HG03066 (cell line): ENCODE results near the gene C1orf226.

Experiments
- ATAC-seq: cut with Tn5 transposase; IDR thresholded peaks from one replicate; pipeline ENCODE4 v1.9.1; 2021; ENCODE audit warnings: low read depth; ENCODE audit not compliant: unreplicated experiment

Gene C1orf226

DNA sequence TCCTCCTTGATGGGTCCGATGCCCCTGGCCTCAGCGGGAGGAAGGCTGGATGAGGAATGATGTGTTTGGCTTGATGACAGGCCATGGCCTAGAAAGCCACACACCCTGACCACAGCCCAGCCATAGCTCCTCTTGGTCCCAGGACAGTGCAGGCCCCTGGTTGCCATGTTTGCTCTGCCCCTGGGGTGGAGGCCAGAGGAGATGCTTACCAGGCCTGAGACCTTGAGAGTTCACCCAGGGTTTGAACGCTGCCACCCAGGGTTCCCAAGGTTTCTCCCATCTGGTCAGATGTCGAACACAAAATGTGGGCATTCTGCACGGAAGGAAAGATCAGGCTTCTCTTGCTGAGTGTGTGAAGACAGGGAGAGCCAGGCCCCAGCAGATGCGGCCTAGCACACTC, 2.6 kb downstream of the C1orf226 start:
- no peak for ATAC-seq

DNA sequence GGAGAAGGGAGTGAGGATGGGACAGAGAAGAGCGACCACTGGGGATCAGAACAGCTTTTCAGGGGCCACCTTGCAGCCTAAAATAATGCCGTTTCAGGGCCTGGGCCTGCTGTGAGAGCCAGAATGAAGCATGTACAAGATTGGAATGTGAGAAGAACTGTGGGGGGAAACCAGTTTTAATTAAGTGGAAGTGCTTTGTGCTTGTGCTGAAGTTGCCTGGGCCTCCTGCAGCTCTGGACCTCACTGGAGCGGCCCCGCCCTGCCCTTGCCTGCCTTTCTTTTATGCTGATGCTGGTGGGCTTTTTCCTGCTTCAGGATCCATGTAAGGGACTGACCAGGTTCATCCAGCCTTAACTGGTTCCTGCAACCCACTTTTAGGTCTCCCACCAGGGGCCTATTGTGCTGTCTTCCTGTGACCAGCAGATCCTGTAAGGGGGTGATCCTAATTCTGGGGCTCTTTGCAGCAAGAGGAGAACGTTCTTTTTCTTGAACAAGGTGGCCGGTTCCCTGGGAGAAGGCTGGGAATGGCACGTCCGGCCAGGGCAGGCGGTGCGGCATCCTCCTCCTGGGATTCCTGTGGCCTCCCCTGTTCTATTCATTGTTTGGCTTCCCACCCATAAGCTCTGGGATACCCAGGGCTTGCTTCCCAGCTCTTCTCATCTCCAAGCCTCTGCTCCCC, 3.2 kb downstream of the C1orf226 start:
- no peak for ATAC-seq

DNA sequence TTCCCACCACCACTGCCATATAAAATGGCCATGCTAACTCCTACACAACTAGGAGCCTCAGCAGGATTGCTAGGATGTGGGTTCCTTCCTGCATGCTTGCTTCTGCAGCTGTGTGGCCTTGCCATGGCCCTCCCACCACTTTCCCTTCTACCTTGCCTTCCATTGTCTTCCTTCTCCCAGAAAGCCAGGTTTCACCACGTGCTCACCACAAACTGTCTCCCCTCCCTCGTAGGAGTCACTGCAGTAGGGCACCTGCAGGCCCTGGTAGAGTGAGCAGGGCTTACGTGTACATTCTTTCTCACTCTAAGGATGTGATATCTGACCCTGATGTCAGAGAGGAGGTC, 3.7 kb downstream of the C1orf226 start:
- no peak for ATAC-seq

- no peak for ATAC-seq
These were observed 4.2 kb downstream of the C1orf226 start for GRCh38 chr1:162385702-162386101.

GRCh38 chr1:162386292-162387225, 5.0 kb downstream of the C1orf226 start:
- ATAC-seq: no peak

DNA sequence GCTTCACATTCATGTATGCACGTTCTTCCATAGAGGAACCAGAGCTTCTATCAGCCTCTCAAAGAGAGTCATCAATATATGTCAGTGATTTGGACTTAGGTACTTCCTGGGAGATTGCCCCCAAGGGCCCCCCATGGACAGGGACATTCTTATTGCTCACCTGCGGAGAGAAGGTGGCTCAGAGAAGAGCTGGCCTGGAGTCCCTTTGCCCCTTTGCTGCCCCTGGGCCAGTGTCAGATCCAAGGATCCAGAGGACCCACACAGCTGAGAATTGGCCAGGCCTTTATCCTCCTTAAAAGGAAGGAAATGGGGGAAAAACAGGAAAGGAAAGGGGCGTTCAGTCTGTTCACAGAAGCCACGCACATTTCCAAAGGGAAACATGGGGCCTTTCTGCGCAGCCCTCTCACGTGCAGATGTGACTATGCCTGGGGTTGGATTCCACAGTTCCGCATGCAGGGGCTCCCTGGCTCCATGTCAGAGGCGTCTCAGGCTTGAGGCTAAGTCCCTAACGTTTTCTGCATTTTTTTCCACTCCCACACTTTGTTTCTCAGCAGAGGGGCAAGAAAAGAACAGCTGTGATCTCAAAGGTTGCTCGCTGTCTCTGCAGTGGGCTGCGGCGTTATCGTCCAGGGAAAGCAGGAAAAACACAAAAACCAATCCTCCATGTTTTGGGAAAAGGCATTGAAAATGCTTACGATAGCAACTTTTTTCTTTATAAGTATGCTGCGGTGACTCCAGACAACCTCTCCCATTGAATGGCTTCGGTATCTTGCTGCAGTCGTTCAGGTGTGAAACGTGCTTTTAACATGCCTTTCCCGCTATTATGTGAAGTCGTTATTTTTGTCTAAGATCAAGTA, 5.9 kb downstream of the C1orf226 start:
- no peak for ATAC-seq

GRCh38 chr1:162388083-162388594, 6.6 kb downstream of the C1orf226 start:
- ATAC-seq: no peak

DNA sequence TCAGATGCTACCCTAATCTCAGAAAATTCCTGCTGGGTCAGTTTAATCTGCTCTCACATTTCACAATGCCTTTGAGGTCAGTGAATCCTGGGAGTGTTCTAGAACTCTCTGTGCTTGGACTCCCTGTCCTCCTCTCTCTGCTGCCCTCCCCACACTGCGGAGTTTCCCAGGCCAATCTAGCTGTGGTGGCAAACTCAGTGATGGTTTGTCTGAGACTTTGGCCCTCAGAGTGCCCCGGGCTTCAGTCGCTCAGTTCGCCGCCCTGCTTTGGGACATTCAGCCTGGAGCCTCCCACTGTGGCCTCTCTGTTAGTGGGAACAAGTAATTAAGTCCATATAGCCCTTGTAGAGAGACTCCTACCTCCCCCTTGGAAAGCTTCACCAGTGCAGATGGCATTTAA, 7.1 kb downstream of the C1orf226 start:
- ATAC-seq: no peak

DNA sequence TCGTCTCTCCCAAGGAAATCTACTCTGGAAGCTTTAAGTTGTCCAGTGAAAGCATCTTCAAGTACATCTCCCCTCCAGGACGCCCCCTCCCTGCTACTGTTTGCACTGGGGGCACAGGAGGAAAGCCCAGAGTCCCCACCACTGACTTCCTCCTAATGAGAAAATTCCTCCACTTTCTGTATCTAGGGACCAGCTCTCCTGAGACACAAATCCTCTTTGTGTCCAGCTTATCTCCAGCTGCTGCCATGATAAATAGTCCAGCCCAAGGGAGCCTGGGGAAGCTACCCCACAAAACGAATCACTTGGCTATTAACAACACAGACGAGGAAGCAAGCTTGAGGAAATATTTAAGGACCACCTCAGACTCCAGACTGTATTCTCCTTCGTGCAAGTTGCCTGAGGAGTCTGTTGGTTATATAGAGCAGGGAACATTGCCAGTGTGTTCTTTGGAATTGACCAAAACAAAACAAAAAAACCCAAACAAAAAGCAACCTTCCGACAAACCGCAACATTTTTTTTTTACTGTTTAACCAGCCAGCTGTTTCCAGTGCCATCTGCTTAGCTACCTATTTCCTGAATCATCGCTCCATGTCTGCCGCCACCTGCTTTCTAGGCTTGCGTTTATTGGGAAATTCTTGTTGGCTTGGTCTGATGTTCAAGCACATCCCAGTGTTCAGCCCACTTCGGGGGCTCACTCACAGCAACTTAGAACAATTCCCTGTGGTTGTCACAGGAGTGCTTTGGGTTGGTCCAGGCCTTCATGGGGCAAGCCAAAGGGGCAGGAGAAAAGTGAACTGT, 7.7 kb downstream of the C1orf226 start:
- no peak for ATAC-seq

GRCh38 chr1:162389971-162390370, 8.4 kb downstream of the C1orf226 start:
- ATAC-seq: no peak

- no peak for ATAC-seq
These were observed 9.1 kb downstream of the C1orf226 start for GRCh38 chr1:162390396-162391185.

- ATAC-seq: no peak
These were observed 10.4 kb downstream of the C1orf226 start for GRCh38 chr1:162391790-162392563.

DNA sequence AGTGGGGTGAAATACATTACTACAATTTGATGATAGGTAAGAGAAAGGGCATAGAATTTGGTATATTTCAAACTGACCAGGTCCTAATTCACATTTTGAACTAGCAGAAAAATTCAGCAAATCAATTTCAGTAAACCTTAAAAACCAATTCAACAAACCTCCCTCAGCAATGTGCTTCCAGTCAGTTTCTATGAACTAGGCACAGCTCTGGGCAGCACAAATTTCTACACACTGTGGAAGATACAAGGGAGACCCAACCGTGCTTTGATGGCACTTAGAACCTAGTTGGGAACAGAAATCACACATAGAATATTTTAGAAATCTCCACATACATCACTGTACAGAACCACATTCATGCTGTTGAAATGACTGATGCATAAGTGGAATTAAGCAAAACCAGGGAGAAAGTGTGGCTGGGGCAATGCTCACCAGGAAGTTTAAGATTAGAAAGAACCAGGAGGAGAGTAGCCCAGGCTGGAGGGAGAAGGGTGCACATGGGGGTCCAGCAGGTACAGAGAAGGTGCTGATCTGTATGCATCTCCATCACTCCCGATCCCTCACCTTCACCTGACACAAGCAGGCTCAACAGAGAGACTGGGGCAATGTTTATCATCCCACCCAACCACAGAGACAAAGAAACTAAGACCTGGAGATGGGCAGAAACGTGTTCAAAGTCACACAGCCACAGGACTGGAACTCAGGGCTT, 14.8 kb downstream of the C1orf226 start:
- ATAC-seq: no peak

- no peak for ATAC-seq
These were observed 15.5 kb downstream of the C1orf226 start for GRCh38 chr1:162397039-162397448.

GRCh38 chr1:162397943-162398560, 16.5 kb downstream of the C1orf226 start:
- no peak for ATAC-seq

- no peak for ATAC-seq
These were observed 17.6 kb downstream of the C1orf226 start for GRCh38 chr1:162398999-162399580.

- no peak for ATAC-seq
These were observed 19.3 kb downstream of the C1orf226 start for GRCh38 chr1:162400790-162401355.
